Prostate gland (tissue), 2 donors: ENCODE measurements around the gene ZSCAN10.
A peak's percentile ranks its signal among the peaks of the same experiment; 100 is the strongest.

Source experiments
- POLR2AphosphoS5 ChIP-seq: sonication (generic); formaldehyde crosslinking; IDR thresholded peaks from one replicate; pipeline ENCODE4 v1.6.1; 2017; ENCODE audit warnings: antibody characterized with exemption
- TF ChIP-seq, protein P1 (sequence below), 4 experiments: fragments of 200-600 bp in 2 of 4; fragments of 450-650 bp in 2 of 4; sonication (generic) in 2 of 4; IDR thresholded peaks; 1 replicate in 3 of 4; 2 replicates in 1 of 4; pipeline ENCODE4 v1.5.1; 2016 to 2019; ENCODE audit warnings: antibody characterized with exemption in 4 of 4, mild to moderate bottlenecking in 2 of 4, moderate library complexity in 2 of 4

DNA sequence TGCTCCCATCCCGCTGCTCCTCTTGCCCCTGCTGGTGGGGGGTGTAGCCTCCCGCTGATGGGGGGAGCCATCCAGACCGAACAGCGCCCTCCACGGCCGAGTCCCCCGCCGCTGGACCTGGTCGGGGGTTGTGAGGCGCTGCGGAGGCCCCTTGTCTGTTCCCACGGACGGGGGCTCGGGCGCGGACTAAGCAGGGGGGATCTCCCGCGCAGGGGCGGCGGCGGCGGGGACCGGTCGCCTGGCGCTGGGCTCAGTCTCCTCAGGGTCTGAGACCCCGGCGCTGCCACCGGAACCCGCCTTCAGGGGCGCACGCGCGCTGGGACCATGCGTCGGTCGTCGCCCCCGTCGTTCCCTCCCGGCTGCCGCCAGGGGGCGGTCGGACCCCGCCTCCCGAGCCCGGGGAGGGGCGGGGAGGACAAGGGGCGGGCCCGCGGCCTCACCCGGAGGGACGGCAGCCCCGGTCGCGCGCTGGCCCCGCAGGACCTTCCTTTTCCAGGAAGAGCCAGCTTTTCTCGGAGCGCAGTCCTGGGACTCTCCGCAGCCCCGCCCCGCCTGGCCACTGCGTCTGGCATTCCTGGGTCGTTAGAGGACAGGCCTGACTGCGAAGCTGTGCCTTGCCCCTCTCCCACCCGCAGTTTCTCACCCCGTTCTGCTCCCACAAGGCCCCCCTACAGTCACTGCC, 39.9 kb downstream of the ZSCAN10 start:
- TF ChIP-seq POLR2AphosphoS5: peak; percentile 66
- TF ChIP-seq, protein P1, sequence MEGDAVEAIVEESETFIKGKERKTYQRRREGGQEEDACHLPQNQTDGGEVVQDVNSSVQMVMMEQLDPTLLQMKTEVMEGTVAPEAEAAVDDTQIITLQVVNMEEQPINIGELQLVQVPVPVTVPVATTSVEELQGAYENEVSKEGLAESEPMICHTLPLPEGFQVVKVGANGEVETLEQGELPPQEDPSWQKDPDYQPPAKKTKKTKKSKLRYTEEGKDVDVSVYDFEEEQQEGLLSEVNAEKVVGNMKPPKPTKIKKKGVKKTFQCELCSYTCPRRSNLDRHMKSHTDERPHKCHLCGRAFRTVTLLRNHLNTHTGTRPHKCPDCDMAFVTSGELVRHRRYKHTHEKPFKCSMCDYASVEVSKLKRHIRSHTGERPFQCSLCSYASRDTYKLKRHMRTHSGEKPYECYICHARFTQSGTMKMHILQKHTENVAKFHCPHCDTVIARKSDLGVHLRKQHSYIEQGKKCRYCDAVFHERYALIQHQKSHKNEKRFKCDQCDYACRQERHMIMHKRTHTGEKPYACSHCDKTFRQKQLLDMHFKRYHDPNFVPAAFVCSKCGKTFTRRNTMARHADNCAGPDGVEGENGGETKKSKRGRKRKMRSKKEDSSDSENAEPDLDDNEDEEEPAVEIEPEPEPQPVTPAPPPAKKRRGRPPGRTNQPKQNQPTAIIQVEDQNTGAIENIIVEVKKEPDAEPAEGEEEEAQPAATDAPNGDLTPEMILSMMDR (IDR thresholded peaks at IDR 0.05): peak; percentile 86 to 98 (median 97)
